AG09309 (cell line): ENCODE data around the gene ZFP30.
"Not testable (repeated sequence)": the region's sequence is repeated elsewhere in the genome, so short reads cannot be mapped to it uniquely, and the experiment has no call there.

ENCODE experiments used
- DNase-seq: peaks from one replicate; pipeline ENCODE4 v3.0.0-alpha.2; 2010; ENCODE audit warnings: low read depth
- H3K4me3 ChIP-seq: 2 replicates; pipeline ENCODE4 v1.5.1; 2011; ENCODE audit warnings: mild to moderate bottlenecking, low read depth, low read length, moderate library complexity; ENCODE audit not compliant: control insufficient read depth
- TF ChIP-seq, protein P1 (sequence below): IDR thresholded peaks from 2 replicates; pipeline ENCODE4 v1.5.1; 2011; ENCODE audit warnings: mild to moderate bottlenecking, low read depth, low read length, inconsistent platforms; ENCODE audit not compliant: insufficient read depth, control insufficient read depth; ENCODE audit errors: missing control alignments

Gene ZFP30

DNA sequence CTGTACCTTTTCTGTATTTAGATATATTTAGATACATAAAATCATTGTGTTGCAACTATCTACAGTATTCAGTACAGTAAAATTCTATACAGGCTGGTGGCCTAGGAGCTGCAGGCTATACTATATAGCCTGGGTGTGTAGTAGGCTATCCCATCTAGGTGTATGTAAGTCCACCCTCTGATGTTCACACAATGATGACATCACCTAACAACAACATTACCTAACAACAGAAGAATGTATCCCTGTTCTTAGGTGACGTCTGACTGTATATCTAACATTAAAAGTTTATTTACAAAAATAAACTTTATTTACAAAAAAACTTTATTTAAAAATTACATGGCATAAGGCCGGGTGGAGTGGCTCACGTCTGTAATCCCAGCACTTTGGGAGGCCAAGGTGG, 28.3 kb upstream of the ZFP30 start:
- no peak overlapping the region for H3K4me3 ChIP-seq
- no peak for DNase-seq
- TF ChIP-seq, protein P1, sequence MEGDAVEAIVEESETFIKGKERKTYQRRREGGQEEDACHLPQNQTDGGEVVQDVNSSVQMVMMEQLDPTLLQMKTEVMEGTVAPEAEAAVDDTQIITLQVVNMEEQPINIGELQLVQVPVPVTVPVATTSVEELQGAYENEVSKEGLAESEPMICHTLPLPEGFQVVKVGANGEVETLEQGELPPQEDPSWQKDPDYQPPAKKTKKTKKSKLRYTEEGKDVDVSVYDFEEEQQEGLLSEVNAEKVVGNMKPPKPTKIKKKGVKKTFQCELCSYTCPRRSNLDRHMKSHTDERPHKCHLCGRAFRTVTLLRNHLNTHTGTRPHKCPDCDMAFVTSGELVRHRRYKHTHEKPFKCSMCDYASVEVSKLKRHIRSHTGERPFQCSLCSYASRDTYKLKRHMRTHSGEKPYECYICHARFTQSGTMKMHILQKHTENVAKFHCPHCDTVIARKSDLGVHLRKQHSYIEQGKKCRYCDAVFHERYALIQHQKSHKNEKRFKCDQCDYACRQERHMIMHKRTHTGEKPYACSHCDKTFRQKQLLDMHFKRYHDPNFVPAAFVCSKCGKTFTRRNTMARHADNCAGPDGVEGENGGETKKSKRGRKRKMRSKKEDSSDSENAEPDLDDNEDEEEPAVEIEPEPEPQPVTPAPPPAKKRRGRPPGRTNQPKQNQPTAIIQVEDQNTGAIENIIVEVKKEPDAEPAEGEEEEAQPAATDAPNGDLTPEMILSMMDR: no peak

DNA sequence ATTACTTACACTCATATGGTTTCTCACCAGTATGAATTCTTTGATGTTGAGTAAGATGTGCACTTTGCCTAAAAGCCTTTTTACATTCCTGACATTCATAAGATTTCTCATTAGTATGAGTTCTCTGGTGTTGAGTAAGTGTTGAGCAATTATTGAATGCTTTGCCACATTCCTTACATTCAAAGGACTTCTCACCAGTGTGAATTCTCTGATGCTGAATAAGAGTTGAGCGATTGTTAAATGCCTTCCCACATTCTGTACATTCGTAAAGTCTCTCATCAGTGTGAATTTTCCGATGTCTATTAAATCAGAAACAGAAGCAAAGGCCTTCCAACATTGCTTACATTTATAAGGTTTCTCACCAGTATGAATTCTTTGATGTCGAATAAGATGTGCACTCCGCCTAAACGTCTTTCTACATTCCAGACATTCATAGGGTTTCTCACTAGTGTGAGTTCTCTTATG, 14.2 kb upstream of the ZFP30 start:
- no peak overlapping the region for H3K4me3 ChIP-seq
- TF ChIP-seq, protein P1: no peak
- DNase-seq: no peak

DNA sequence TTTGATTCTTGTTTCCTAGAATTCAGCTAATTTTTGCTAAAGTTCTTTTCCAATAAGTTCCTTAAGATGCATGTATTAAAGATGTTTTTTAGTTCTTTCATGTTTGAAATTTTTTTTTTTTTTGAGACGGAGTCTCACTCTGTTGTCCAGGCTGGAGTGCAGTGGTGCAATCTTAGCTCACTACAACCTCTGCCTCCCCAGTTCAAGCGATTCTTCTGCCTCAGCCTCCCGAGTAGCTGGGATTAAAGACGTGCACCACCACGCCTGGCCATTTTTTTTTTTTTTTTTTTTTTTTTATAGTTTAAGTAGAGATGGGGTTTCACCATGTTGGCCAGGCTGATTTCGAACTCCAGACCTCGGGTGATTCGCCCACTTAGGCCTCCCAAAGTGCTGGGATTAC, 1.9 kb upstream of the ZFP30 start:
- DNase-seq, H3K4me3 ChIP-seq: not testable (repeated sequence)

DNA sequence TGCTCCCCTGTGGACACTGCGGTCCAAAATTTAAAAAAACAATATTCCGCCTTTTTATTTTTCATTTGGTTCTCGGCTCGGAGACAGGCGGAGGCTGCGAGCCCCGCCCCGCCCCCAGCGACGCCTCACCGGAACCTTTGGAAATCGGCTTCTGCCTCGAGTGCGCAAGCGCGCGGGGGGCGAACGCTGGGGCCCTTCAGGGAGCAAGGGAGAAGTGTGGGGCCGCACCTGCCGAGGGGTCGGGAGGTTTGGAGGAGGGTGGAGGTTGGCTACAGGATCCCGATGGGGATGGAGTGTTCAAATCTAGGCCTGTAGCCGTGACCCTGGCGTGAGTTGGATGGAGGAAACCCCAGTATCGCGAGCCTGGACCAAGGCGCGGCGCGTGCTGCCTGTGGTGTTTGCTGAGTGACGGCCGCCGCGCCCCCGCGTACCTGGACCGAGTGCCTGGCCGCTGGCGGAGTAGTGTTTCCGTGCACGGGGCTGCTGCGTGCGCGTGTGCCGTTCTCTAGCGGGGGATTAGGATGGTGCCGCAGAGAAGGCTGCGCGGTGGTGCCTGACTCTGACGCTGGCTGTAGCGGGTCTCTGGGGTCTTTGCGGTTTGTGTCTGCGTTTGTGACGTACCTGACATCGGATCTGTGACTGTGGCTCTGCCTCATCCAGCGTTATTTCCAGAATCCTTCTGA, 565 bp upstream of the ZFP30 start:
- TF ChIP-seq, protein P1: no peak
- peak overlapping the region; percentile 67 for H3K4me3 ChIP-seq

DNA sequence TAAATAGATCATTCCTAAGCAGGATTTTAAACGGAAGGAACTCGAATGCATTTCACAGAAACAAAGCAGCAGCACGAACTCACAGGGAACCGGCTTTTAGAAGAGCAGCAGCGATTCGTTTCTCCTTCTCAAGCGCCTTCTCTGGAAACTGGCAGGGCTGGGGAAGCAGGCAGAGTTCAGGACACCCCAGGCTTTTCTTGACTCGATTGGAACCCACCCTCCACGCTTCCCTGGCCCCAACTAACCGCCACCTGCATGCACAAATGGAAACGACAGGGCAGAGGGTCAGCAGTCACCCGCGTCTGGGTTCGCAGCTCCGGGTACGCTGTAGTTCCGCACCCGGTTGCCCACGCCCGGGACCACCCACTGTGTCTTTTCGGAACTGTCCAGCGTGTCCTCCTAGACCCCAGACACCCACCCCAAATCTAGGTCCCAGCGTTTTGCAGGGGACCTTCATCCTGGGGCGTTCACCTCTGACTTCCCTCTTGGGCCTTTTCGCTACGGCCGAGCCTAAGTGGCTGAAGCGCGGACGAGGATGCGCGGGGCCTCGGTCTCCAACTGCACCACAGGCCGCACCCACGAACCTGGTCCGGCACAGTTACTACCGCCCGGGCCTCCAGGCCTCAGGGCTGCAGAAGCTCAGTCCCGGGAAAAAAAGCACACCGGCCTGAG, 500 bp downstream of the ZFP30 start:
- peak overlapping the region; percentile 67 for H3K4me3 ChIP-seq
- TF ChIP-seq, protein P1: no peak
- no peak for DNase-seq

More for the DNA sequence above, 565 bp upstream of the ZFP30 start:
- no peak for DNase-seq

DNA sequence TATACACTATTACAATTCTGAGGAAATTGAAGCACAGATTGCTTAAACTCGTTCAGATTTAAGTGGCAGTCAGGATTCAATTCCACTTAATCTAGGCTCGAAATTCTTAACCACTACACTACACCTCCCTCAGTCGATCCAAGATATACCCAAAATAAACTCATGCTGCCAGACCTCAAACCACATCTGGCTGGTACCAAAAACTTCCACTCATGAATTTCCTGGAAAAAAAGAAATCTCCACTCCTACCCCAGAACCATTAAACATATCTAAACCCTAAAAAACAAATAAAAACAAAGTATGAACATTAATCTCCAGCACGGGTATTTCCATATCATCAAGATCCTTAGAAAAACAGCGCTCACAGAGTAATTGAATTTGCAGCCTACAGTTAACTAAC, 1.1 kb downstream of the ZFP30 start:
- H3K4me3 ChIP-seq: peak overlapping the region; percentile 67
- TF ChIP-seq, protein P1: no peak
- DNase-seq: no peak
